ENCODE data around the gene PIGX.

GRCh38 chr3:196774191-196774820 is 62.1 kb downstream of the PIGX start:
- TF ChIP-seq CTCF (IDR thresholded peaks at IDR 0.05): no peak
- no peak for TF ChIP-seq EZH2 (IDR thresholded peaks at IDR 0.05; ENCODE audit: borderline replicate concordance, insufficient read depth, low read depth, low read length, poor library complexity, severe bottlenecking)

All from B cell (primary cell).